ENCODE results near the gene NDUFA12.

NDUFA12 gene

DNA sequence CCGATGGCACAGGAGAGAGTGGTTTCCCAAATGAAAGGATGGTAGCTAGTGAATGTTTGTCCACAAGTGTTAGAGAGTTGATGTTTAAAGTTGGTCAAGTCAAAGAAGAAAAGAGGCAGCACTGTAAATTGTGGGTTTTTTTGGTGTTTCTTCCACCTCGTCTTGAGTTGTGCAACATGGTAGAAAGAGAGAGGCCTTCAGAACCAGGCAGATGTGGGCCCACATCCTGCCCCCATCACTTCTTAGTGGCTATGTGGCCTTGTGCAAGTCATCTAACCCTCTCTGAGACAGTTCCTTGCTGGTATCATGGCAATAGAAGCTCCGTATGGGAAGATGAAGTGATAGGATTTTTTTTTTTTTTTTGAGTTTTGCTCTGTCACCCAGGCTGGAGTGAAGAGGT is 60.8 kb downstream of the NDUFA12 start:
- DNase-seq (ENCODE audit: extremely low read depth in 1 of 2, low read depth in 1 of 2) = no peak

DNA sequence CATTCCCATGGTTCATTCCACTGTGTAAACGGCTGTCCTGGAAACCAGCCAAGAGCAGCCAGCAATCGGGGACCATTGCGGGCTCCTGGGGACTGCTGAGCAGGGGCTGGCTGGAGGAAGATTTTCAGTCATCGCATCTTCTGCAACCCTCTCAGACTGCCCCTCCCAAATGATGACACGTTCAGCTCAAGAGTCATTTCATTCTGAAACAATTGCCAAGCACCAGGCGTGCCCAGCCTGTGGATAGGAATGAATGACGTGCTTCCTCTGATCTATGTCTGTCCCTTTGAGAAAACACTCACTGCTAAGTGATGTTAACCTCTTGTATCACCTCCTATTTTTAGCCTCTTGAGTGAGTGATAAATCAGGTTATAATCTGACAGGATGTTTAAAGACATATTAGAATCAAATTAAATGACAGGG is 62.0 kb downstream of the NDUFA12 start:
- DNase-seq (ENCODE audit: extremely low read depth in 1 of 2, low read depth in 1 of 2) = peak; percentile 6 to 16

GRCh38 chr12:94940771-94941170 is 62.7 kb downstream of the NDUFA12 start:
- no peak for DNase-seq (ENCODE audit: extremely low read depth in 1 of 2, low read depth in 1 of 2)

DNA sequence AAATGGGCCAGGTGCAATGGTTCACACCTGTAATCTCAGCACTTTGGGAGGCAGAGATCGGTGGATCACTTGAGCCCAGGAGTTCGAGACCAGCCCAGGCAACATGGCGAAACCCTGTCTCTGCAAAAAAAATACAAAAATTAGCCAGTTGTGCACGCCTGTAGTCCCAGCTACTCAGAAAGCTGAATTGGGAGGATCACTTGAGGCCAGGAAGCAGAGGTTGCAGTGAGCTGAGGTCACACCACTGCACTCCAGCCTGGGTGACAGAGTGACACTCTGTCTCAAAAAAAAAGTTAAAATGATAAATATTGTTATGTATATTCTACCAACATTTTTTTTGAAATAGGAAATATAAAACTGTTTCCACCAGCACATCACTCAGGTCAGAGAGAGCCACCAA is 64.9 kb downstream of the NDUFA12 start:
- DNase-seq (ENCODE audit: extremely low read depth in 1 of 2, low read depth in 1 of 2) = no peak

GRCh38 chr12:94930772-94931171 is 72.7 kb downstream of the NDUFA12 start:
- DNase-seq (ENCODE audit: extremely low read depth in 1 of 2, low read depth in 1 of 2) = no peak

- no peak for DNase-seq (ENCODE audit: extremely low read depth in 1 of 2, low read depth in 1 of 2)
These were observed 73.3 kb downstream of the NDUFA12 start for GRCh38 chr12:94930216-94930654.

- DNase-seq (ENCODE audit: extremely low read depth in 1 of 2, low read depth in 1 of 2) = no peak
These were observed 73.7 kb downstream of the NDUFA12 start for GRCh38 chr12:94929780-94930179.

DNA sequence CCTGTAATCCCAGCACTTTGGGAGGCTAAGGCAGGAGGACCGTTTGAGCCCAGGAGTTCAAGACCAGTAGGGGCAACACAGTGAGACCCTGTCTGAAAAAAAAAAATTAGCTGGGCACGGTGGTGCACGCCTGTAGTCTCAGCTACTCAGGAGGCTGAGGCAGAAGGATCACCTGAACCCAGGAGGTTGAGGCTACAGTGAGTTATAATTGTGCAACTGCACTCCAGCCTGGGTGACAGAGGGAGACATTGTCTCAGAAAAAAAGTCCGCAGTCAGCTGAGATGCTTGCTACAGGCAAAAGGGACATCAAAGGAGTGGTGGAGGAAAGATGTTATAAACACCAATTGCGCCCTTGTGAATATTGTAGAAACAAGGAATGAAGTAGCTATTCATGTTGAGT is 77.8 kb downstream of the NDUFA12 start:
- DNase-seq (ENCODE audit: extremely low read depth in 1 of 2, low read depth in 1 of 2) = no peak

GRCh38 chr12:94925206-94925605 is 78.3 kb downstream of the NDUFA12 start:
- no peak for DNase-seq (ENCODE audit: extremely low read depth in 1 of 2, low read depth in 1 of 2)

DNA sequence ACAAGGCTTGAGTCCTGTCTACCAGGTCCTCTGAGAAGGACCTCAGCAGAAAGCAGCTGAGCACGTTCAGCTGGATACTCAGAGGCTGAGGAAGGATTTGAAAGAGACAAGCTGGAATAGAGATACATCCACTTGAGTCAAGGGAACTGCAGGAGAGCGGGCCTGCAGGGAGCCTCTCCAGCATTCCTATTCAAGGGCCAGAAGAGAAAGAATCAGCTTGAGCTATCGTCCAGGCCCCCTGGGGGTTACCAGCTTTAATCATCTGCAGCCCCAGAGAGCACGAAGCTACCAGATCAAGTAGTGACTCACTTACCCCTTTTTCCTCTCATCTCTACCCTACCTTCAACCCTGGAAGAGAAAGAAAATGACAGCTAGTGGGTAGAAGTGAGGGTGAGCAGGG is 80.9 kb downstream of the NDUFA12 start:
- DNase-seq (ENCODE audit: extremely low read depth in 1 of 2, low read depth in 1 of 2) = no peak
